ENCODE measurements around the gene STX11.

Gene STX11

DNA sequence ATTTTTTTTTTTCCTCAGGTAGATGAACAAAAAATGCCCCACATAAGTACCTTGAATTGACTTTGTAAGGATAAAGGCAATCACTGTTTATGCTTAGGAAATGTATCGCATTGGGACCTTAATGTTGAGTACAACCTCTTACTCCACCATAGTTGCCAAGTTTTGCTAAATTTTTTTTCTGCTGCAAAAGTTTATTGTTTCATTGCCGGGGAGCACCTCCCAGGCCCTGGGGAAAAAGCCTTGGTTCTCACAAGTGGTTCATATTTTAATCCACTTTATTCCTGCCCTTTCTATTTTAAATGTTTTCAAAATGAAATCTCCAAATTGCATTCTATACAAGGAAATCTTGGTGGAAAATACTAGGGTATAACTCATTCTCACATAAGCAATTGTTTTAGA, 82.5 kb downstream of the STX11 start:
- peaks cover 0 to 4% (median 0%) of the 10 kb centered on the region in 5 donors for H3K9me3 ChIP-seq (ENCODE audit: control insufficient read depth in 5 of 5, low read length in 5 of 5)
- peaks cover 0 to 5% (median 0%) of the 10 kb centered on the region in 5 donors for H3K4me1 ChIP-seq (ENCODE audit: control insufficient read depth in 5 of 5, insufficient read depth in 5 of 5, low read length in 5 of 5)
- no peaks in the 10 kb centered on the region for H3K27me3 ChIP-seq (ENCODE audit: control insufficient read depth in 5 of 5, insufficient read depth in 4 of 5, low read length in 5 of 5)
- no peak overlapping the region for H3K9ac ChIP-seq (ENCODE audit: low read length in 5 of 5)
- H3K4me3 ChIP-seq (ENCODE audit: low read depth in 1 of 5, low read length in 5 of 5), result no peak overlapping the region
- H3K27ac ChIP-seq (ENCODE audit: low read depth, low read length), result no peak overlapping the region
- no peaks in the 10 kb centered on the region for H3K36me3 ChIP-seq (ENCODE audit: control insufficient read depth in 5 of 5, insufficient read depth in 5 of 5, low read length in 5 of 5)

DNA sequence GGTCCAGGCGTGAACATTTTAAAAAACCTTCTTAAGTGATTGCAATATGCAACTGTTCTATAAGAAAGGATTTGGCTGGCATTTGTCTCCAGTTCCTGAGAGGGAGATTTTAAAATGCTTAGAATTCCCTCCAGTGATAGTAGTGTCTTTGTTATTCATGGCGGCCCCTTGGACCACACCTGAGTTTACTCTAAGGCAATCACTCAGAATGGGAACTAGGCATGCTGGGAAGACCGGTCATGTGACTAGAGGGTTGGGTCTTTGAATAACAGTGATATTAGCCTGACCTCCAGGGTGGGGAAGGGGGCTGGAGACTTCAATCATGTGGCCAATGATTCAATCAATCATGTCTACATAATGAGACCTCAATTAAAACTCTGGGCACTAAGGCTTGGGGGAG, 84.1 kb downstream of the STX11 start:
- Histone ChIP-seq H3K36me3 (ENCODE audit: control insufficient read depth in 5 of 5, insufficient read depth in 5 of 5, low read length in 5 of 5) (no peaks in the 10 kb centered on the region), H3K4me3 (ENCODE audit: low read depth in 1 of 5, low read length in 5 of 5) (no peak overlapping the region), H3K27me3 (ENCODE audit: control insufficient read depth in 5 of 5, insufficient read depth in 4 of 5, low read length in 5 of 5) (no peaks in the 10 kb centered on the region), H3K4me1 (ENCODE audit: control insufficient read depth in 5 of 5, insufficient read depth in 5 of 5, low read length in 5 of 5) (peaks cover 0 to 5% (median 0%) of the 10 kb centered on the region in 5 donors), H3K9ac (ENCODE audit: low read length in 5 of 5) (no peak overlapping the region), H3K27ac (ENCODE audit: low read depth, low read length) (no peak overlapping the region), H3K9me3 (ENCODE audit: control insufficient read depth in 5 of 5, low read length in 5 of 5) (peaks cover 0 to 4% (median 0%) of the 10 kb centered on the region in 5 donors)

DNA sequence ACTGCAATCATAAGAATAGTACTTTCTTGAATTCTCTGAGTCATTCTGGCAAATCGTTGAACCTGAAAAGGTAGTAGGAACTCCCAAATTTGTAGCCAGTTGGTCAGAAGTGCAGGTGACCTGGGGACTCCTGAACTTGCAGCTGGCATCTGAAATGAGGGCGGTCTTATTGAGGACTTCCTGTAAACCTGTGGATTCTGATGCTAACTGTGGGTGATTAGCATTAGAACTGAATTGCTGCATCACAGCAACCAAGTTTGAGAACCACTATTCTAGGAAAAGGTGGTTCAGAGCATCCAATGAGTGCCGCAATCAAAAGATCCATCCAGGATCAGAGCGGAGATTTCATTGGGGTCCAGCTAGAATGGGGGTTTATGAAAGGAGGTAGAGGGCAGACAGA, 84.6 kb downstream of the STX11 start:
- H3K9ac ChIP-seq (ENCODE audit: low read length in 5 of 5), result no peak overlapping the region
- no peaks in the 10 kb centered on the region for H3K36me3 ChIP-seq (ENCODE audit: control insufficient read depth in 5 of 5, insufficient read depth in 5 of 5, low read length in 5 of 5)

More for the DNA sequence above, 84.6 kb downstream of the STX11 start:
- H3K9me3 ChIP-seq (ENCODE audit: control insufficient read depth in 5 of 5, low read length in 5 of 5), result peaks cover 0 to 4% (median 0%) of the 10 kb centered on the region in 5 donors
- no peak overlapping the region for H3K4me3 ChIP-seq (ENCODE audit: low read depth in 1 of 5, low read length in 5 of 5)
- H3K27me3 ChIP-seq (ENCODE audit: control insufficient read depth in 5 of 5, insufficient read depth in 4 of 5, low read length in 5 of 5), result no peaks in the 10 kb centered on the region
- no peak overlapping the region for H3K27ac ChIP-seq (ENCODE audit: low read depth, low read length)
- H3K4me1 ChIP-seq (ENCODE audit: control insufficient read depth in 5 of 5, insufficient read depth in 5 of 5, low read length in 5 of 5), result peaks cover 0 to 5% (median 0%) of the 10 kb centered on the region in 5 donors

Measured in subcutaneous abdominal adipose tissue (tissue), 5 donors.